ENCODE results near the gene ETV3.

ETV3 gene

DNA sequence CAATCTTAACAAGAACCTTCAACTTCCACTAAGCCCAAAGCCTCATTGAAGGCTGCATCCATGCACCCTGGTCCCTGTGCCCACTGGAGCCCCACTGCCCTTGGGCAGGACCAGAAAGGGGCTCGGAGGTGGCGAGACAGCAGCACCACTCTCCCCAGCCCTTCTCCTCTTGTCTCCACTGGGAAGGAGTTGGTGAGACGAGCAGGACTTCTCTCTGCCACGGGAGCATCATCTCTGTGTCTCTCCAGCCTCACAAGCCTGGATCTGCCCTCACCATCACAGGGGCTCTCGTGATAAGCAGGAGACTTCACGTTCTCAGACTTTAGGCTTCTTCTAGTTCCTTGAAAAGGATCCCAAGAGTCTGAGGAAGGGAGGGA lies 31.4 kb downstream of the ETV3 start:
- no peak for TF ChIP-seq TCF4 (CRISPR knock-in tag; IDR thresholded peaks at IDR 0.05; ENCODE audit: borderline replicate concordance)
- TF ChIP-seq ISL1 (CRISPR knock-in tag; IDR thresholded peaks at IDR 0.05), result no peak
- no peak for TF ChIP-seq GLIS3 (CRISPR knock-in tag; IDR thresholded peaks at IDR 0.05)
- TF ChIP-seq ZFP30 (CRISPR knock-in tag; IDR thresholded peaks at IDR 0.05), result no peak
- TF ChIP-seq CSDC2 (CRISPR knock-in tag; IDR thresholded peaks at IDR 0.05), result no peak
- TF ChIP-seq, protein P1, sequence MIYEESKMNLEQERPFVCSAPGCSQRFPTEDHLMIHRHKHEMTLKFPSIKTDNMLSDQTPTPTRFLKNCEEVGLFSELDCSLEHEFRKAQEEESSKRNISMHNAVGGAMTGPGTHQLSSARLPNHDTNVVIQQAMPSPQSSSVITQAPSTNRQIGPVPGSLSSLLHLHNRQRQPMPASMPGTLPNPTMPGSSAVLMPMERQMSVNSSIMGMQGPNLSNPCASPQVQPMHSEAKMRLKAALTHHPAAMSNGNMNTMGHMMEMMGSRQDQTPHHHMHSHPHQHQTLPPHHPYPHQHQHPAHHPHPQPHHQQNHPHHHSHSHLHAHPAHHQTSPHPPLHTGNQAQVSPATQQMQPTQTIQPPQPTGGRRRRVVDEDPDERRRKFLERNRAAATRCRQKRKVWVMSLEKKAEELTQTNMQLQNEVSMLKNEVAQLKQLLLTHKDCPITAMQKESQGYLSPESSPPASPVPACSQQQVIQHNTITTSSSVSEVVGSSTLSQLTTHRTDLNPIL (CRISPR knock-in tag; IDR thresholded peaks at IDR 0.05; ENCODE audit: low read depth), result no peak
- no peak for TF ChIP-seq SNAI2 (CRISPR knock-in tag; IDR thresholded peaks at IDR 0.05)
- TF ChIP-seq ZFP3 (CRISPR knock-in tag; IDR thresholded peaks at IDR 0.05), result no peak
- TF ChIP-seq OSR1 (CRISPR knock-in tag; IDR thresholded peaks at IDR 0.05), result no peak
- no peak for TF ChIP-seq PPARA (CRISPR knock-in tag; IDR thresholded peaks at IDR 0.05; ENCODE audit: borderline replicate concordance)
- no peak for TF ChIP-seq TOX (CRISPR knock-in tag; IDR thresholded peaks at IDR 0.05; ENCODE audit: borderline replicate concordance)
- no peak for TF ChIP-seq BACH2 (CRISPR knock-in tag; IDR thresholded peaks at IDR 0.05; ENCODE audit: borderline replicate concordance)
- TF ChIP-seq, protein P2, sequence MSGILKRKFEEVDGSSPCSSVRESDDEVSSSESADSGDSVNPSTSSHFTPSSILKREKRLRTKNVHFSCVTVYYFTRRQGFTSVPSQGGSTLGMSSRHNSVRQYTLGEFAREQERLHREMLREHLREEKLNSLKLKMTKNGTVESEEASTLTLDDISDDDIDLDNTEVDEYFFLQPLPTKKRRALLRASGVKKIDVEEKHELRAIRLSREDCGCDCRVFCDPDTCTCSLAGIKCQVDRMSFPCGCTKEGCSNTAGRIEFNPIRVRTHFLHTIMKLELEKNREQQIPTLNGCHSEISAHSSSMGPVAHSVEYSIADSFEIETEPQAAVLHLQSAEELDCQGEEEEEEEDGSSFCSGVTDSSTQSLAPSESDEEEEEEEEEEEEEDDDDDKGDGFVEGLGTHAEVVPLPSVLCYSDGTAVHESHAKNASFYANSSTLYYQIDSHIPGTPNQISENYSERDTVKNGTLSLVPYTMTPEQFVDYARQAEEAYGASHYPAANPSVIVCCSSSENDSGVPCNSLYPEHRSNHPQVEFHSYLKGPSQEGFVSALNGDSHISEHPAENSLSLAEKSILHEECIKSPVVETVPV (CRISPR knock-in tag; IDR thresholded peaks at IDR 0.05), result no peak
- no peak for TF ChIP-seq ZNF565 (CRISPR knock-in tag; conservative IDR thresholded peaks at IDR 0.05; ENCODE audit: low read depth)
- TF ChIP-seq RARB (CRISPR knock-in tag; IDR thresholded peaks at IDR 0.05), result no peak
- TF ChIP-seq, protein P3, sequence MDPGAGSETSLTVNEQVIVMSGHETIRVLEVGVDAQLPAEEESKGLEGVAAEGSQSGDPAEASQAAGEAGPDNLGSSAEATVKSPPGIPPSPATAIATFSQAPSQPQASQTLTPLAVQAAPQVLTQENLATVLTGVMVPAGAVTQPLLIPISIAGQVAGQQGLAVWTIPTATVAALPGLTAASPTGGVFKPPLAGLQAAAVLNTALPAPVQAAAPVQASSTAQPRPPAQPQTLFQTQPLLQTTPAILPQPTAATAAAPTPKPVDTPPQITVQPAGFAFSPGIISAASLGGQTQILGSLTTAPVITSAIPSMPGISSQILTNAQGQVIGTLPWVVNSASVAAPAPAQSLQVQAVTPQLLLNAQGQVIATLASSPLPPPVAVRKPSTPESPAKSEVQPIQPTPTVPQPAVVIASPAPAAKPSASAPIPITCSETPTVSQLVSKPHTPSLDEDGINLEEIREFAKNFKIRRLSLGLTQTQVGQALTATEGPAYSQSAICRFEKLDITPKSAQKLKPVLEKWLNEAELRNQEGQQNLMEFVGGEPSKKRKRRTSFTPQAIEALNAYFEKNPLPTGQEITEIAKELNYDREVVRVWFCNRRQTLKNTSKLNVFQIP (CRISPR knock-in tag; IDR thresholded peaks at IDR 0.05; ENCODE audit: borderline replicate concordance, low read depth), result no peak
- TF ChIP-seq ZNF70 (CRISPR knock-in tag; IDR thresholded peaks at IDR 0.05), result no peak
- TF ChIP-seq, protein P4, sequence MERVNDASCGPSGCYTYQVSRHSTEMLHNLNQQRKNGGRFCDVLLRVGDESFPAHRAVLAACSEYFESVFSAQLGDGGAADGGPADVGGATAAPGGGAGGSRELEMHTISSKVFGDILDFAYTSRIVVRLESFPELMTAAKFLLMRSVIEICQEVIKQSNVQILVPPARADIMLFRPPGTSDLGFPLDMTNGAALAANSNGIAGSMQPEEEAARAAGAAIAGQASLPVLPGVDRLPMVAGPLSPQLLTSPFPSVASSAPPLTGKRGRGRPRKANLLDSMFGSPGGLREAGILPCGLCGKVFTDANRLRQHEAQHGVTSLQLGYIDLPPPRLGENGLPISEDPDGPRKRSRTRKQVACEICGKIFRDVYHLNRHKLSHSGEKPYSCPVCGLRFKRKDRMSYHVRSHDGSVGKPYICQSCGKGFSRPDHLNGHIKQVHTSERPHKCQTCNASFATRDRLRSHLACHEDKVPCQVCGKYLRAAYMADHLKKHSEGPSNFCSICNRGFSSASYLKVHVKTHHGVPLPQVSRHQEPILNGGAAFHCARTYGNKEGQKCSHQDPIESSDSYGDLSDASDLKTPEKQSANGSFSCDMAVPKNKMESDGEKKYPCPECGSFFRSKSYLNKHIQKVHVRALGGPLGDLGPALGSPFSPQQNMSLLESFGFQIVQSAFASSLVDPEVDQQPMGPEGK (CRISPR knock-in tag; IDR thresholded peaks at IDR 0.05; ENCODE audit: borderline replicate concordance), result no peak
- TF ChIP-seq ESRRG (CRISPR knock-in tag; IDR thresholded peaks at IDR 0.05), result no peak
- peak; percentile 15; the same call in 2 of the 3 replicates for ATAC-seq

DNA sequence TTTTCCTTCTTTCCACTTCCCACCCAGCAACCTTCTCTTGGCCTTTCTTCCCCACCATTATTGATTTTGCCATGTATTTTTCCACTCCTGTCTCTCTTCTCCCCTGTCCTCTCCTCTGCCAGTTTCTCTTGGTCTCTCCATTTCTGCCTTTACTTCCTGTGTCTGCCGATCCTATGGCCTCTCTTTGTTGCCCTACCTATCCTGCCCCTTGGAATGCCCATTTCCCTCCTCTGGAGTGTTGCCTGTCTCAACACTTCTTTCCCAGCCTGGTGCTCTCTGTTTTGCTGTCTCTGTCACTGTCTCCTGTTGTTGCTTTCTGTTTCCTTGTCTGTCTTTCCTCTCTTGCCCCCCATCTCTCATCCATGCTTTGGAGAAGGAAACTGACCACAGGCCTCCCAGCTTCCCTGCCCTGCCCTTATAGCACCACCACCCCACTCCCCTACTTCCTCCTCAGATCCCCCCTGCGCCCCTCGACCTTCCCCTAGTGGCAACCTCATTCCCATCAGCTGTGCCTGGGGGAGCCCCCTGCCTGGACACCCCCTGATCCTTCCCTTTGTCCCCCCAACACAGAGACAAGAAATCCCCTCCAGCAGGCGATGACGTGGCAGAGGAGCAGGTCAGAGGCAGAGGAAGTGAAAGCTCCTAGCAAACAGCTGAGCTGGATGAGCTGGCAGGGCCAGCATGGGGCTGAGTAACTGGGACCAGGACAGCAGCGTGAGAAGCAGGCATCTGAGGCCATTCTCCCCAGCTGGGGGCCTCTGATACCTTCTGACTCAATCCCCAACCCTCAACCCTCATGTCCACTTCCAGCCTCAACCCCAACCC lies 32.0 kb downstream of the ETV3 start:
- no peak for TF ChIP-seq GLIS3 (CRISPR knock-in tag; IDR thresholded peaks at IDR 0.05)
- TF ChIP-seq OSR1 (CRISPR knock-in tag; IDR thresholded peaks at IDR 0.05), result no peak
- TF ChIP-seq ARNTL (CRISPR knock-in tag; IDR thresholded peaks at IDR 0.05; ENCODE audit: borderline replicate concordance, low read depth), result no peak
- no peak for TF ChIP-seq ZNF565 (CRISPR knock-in tag; conservative IDR thresholded peaks at IDR 0.05; ENCODE audit: low read depth)
- TF ChIP-seq, protein P3 (CRISPR knock-in tag; IDR thresholded peaks at IDR 0.05; ENCODE audit: borderline replicate concordance, low read depth), result no peak
- TF ChIP-seq ISL1 (CRISPR knock-in tag; IDR thresholded peaks at IDR 0.05), result no peak
- TF ChIP-seq, protein P2 (CRISPR knock-in tag; IDR thresholded peaks at IDR 0.05), result no peak
- TF ChIP-seq BACH2 (CRISPR knock-in tag; IDR thresholded peaks at IDR 0.05; ENCODE audit: borderline replicate concordance), result no peak
- peak; percentile 84 for ATAC-seq

Data from SK-N-SH treated with all-trans-retinoic acid at 6 μM for 48 hours (cell line).